ENCODE results near the gene RCOR1. TPM values are rescaled to one million over a fixed set of nuclear protein-coding genes. Genes with fewer than 3 reads are reported as not detected.

Gene RCOR1
- total and polyA plus RNA-seq, 2 of the 4 experiments (the other 2 are of a cell fraction), result 9.0 to 11.2 TPM

- Histone ChIP-seq H3K9ac (ENCODE audit: low read depth, low read length) (no peak overlapping the region), H3K14ac (replicated peaks; ENCODE audit: low read depth, low read length) (no peak overlapping the region), H2AK9ac (replicated peaks; ENCODE audit: low read depth, low read length, poor library complexity) (no peak overlapping the region), H4K91ac (ENCODE audit: insufficient read depth, low read depth, low read length) (no peak overlapping the region), H3K4me1 (ENCODE audit: control insufficient read depth, insufficient read depth, low read length) (peaks cover 5% of the 10 kb centered on the region; the same call in 1 of the 2 replicates), H3K4me2 (ENCODE audit: low read depth, low read length) (no peak overlapping the region), H3K9me3 (ENCODE audit: control insufficient read depth, insufficient read depth, low read length) (no peaks in the 10 kb centered on the region), H2BK5ac (ENCODE audit: low read depth, low read length, poor library complexity, severe bottlenecking) (no peak overlapping the region), H4K5ac (ENCODE audit: low read depth, low read length) (no peak overlapping the region), H3K23ac (ENCODE audit: low read depth, low read length) (no peak overlapping the region), H3K79me1 (ENCODE audit: low read depth in 1 of 2, low read length in 2 of 2) (peaks cover 49 to 82% of the 10 kb centered on the region in 2 experiments), H4K8ac (ENCODE audit: low read depth in 2 of 2, low read length in 2 of 2) (no peak overlapping the region), H2AFZ (replicated peaks; ENCODE audit: low read length, poor library complexity) (no peak overlapping the region), H3K4ac (ENCODE audit: low read depth, low read length) (no peak overlapping the region), H2BK120ac (ENCODE audit: low read depth, low read length) (no peak overlapping the region), H3K27ac (ENCODE audit: insufficient read depth, low read length) (no peak overlapping the region), H2BK20ac (ENCODE audit: low read depth, low read length) (no peak overlapping the region), H3K27me3 (ENCODE audit: control insufficient read depth, insufficient read depth, low read length) (no peaks in the 10 kb centered on the region), H3K9me1 (ENCODE audit: insufficient read depth, low read length) (peaks cover 13% of the 10 kb centered on the region; the same call in 1 of the 2 replicates), H4K20me1 (ENCODE audit: insufficient read depth, low read length) (peaks cover 63% of the 10 kb centered on the region), H3K56ac (ENCODE audit: extremely low read depth, insufficient read depth, low read length) (no peak overlapping the region), H3K36me3 (ENCODE audit: control insufficient read depth, insufficient read depth, low read length) (peaks cover 1% of the 10 kb centered on the region; the same call in 1 of the 2 replicates), H3K18ac (ENCODE audit: low read depth, low read length) (no peak overlapping the region), H2BK15ac (ENCODE audit: low read depth, low read length) (no peak overlapping the region), H2AK5ac (ENCODE audit: low read depth, low read length) (no peak overlapping the region), H3K4me3 (ENCODE audit: insufficient read depth, low read depth, low read length) (no peak overlapping the region)
- POLR2A ChIA-PET (ENCODE audit: unreplicated experiment), result no interaction called here
- peak; percentile 77 for ATAC-seq (ENCODE audit: low read depth)
- intact Hi-C loops (cut with micrococcal nuclease), result no loop called here
- dilution Hi-C loops (cut with HindIII; ENCODE audit: low sequenced_read_pairs, unreplicated experiment), result no loop called here
- DNase-seq, result peak; percentile 44
- in situ Hi-C loops (cut with MboI; ENCODE audit: low sequenced_read_pairs), result no loop called here
- BruUV-seq (replicated peaks), result no TSS peak
- TF ChIP-seq POLR2A (IDR thresholded peaks at IDR 0.05; ENCODE audit: low read depth, low read length) (no peak), CEBPB (IDR thresholded peaks at IDR 0.05; ENCODE audit: low read depth, low read length) (no peak), MAZ (IDR thresholded peaks at IDR 0.05; ENCODE audit: borderline replicate concordance, low read depth, low read length) (no peak), NFE2L2 (IDR thresholded peaks at IDR 0.05; ENCODE audit: low read depth, low read length) (no peak), SMC3 (IDR thresholded peaks at IDR 0.05; ENCODE audit: low read depth, low read length) (no peak), MXI1 (IDR thresholded peaks at IDR 0.05; ENCODE audit: borderline replicate concordance, low read depth, low read length) (no peak), USF2 (IDR thresholded peaks at IDR 0.05; ENCODE audit: low read depth, low read length) (no peak)
- TF ChIP-seq, protein P1, sequence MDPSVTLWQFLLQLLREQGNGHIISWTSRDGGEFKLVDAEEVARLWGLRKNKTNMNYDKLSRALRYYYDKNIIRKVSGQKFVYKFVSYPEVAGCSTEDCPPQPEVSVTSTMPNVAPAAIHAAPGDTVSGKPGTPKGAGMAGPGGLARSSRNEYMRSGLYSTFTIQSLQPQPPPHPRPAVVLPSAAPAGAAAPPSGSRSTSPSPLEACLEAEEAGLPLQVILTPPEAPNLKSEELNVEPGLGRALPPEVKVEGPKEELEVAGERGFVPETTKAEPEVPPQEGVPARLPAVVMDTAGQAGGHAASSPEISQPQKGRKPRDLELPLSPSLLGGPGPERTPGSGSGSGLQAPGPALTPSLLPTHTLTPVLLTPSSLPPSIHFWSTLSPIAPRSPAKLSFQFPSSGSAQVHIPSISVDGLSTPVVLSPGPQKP (IDR thresholded peaks at IDR 0.05; ENCODE audit: borderline replicate concordance, low read depth, low read length), result no peak
- CTCF ChIA-PET, result no interaction called here
- 80% methylated on average over 1 of the region's 9 CpGs; no CpG with 5 or more reads in 1 of the 2 experiments for WGBS, 2 experiments (ENCODE audit: extremely low coverage in 2 of 2, insufficient read length in 1 of 2)
These were observed 28.0 kb downstream of the RCOR1 start for GRCh38 chr14:102620413-102620812.
